Testis (tissue), 2 donors: ENCODE measurements around the gene ASIC4.

ENCODE experiments used
- POLR2A ChIP-seq: fragments of 450-650 bp; IDR thresholded peaks from one replicate; pipeline ENCODE4 v1.6.1; 2017; ENCODE audit warnings: antibody characterized with exemption, mild to moderate bottlenecking, moderate library complexity
- TF ChIP-seq, protein P1 (sequence below), 3 experiments: fragments of 450-650 bp in 2 of 3; fragments of 200-600 bp in 1 of 3; sonication (generic) in 1 of 3; IDR thresholded peaks; one replicate each; pipeline ENCODE4 v1.5.1; 2016 to 2019; ENCODE audit warnings: antibody characterized with exemption in 3 of 3, mild to moderate bottlenecking in 2 of 3, moderate library complexity in 1 of 3

- TF ChIP-seq, protein P1, sequence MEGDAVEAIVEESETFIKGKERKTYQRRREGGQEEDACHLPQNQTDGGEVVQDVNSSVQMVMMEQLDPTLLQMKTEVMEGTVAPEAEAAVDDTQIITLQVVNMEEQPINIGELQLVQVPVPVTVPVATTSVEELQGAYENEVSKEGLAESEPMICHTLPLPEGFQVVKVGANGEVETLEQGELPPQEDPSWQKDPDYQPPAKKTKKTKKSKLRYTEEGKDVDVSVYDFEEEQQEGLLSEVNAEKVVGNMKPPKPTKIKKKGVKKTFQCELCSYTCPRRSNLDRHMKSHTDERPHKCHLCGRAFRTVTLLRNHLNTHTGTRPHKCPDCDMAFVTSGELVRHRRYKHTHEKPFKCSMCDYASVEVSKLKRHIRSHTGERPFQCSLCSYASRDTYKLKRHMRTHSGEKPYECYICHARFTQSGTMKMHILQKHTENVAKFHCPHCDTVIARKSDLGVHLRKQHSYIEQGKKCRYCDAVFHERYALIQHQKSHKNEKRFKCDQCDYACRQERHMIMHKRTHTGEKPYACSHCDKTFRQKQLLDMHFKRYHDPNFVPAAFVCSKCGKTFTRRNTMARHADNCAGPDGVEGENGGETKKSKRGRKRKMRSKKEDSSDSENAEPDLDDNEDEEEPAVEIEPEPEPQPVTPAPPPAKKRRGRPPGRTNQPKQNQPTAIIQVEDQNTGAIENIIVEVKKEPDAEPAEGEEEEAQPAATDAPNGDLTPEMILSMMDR (IDR thresholded peaks at IDR 0.05): no peak
- no peak for TF ChIP-seq POLR2A
Observed at GRCh38 chr2:219506153-219506801, 8.0 kb upstream of the ASIC4 start.
